RWPE2 (cell line): Measurements from ENCODE around the gene GDF15.
A peak's percentile ranks its signal among the peaks of the same experiment; 100 is the strongest.

Experiments
- ATAC-seq: fragments of 200-7000 bp; cut with Tn5 transposase; 3 replicates; pipeline ENCODE4 v1.9.1; 2021; ENCODE audit warnings: low read depth
- DNase-seq: peaks from one replicate; pipeline ENCODE4 v3.0.0-alpha.2; 2020; ENCODE audit warnings: low spot score
- H3K27ac ChIP-seq: fragments of 450-650 bp; 2 replicates; pipeline ENCODE4 v1.5.1; 2017; ENCODE audit warnings: mild to moderate bottlenecking; ENCODE audit not compliant: poor library complexity, severe bottlenecking
- H3K27me3 ChIP-seq: fragments of 250-450 bp; sonication (Bioruptor Pico); 2 replicates; pipeline ENCODE4 v1.5.1; 2021; ENCODE audit warnings: mild to moderate bottlenecking, moderate library complexity; ENCODE audit not compliant: insufficient read depth, poor library complexity, severe bottlenecking
- H3K36me3 ChIP-seq: fragments of 250-450 bp; sonication (Bioruptor Pico); 2 replicates; pipeline ENCODE4 v1.5.1; 2020; ENCODE audit warnings: low read depth, mild to moderate bottlenecking, moderate library complexity
- H3K4me1 ChIP-seq: fragments of 250-450 bp; sonication (Bioruptor Pico); 2 replicates; pipeline ENCODE4 v1.5.1; 2021; ENCODE audit warnings: mild to moderate bottlenecking, moderate library complexity; ENCODE audit not compliant: insufficient read depth, poor library complexity, severe bottlenecking
- H3K4me3 ChIP-seq: fragments of 250-450 bp; sonication (Bioruptor Pico); 2 replicates; pipeline ENCODE4 v1.5.1; 2021; ENCODE audit warnings: mild to moderate bottlenecking, moderate library complexity; ENCODE audit not compliant: severe bottlenecking
- H3K9me3 ChIP-seq: fragments of 250-450 bp; sonication (Bioruptor Pico); 2 replicates; pipeline ENCODE4 v1.5.1; 2021; ENCODE audit warnings: mild to moderate bottlenecking, moderate library complexity; ENCODE audit not compliant: severe bottlenecking
- TF ChIP-seq, protein P1 (sequence below): fragments of 450-650 bp; IDR thresholded peaks from one replicate; pipeline ENCODE4 v1.5.1; 2017; ENCODE audit warnings: mild to moderate bottlenecking, moderate library complexity; ENCODE audit not compliant: poor library complexity, severe bottlenecking

The GDF15 gene

DNA sequence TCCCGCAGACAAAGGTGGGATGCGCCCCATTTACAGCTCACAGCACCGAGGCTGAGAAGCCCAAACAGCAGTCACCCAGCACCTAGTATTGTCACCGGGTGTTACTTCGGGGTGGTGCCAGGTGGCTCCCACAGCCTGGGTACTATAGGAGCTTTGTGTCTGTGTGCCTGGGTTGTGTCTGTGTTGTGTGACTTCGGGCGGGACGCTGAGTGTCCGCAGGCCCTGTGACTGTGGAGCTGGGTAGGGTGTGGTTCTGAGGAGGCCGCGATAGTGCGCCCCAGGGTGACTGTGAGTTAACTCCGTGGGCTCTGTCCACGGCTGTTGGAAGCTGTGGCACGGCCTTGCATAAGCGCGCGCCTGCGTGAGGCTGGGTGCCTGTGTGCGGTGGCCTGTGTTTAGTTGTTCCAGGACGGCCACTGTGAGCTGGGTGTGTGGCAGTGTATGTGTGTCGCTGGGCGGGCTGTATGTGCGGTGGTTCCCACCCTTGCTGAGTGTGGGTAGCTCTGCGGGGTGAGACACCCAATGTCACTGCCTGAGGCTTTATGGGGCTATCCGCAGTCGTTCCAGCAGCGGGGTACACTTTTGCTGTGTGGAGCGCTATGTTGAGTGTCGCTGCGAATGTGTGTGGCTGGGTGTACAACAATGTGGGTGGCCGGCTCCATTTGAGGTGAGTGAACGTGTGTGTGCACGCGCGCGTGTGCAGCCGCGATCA is 32.7 kb downstream of the GDF15 start:
- Histone ChIP-seq H3K27ac (peak overlapping the region; percentile 70), H3K4me3 (peak overlapping the region; percentile 89), H3K4me1 (peaks cover 5% of the 10 kb centered on the region), H3K36me3 (no peaks in the 10 kb centered on the region), H3K9me3 (no peaks in the 10 kb centered on the region), H3K27me3 (no peaks in the 10 kb centered on the region)
- DNase-seq (peak; percentile 71), ATAC-seq (0 out of 3 replicates have a peak, but pooled peaks have one; percentile 1)
- TF ChIP-seq, protein P1, sequence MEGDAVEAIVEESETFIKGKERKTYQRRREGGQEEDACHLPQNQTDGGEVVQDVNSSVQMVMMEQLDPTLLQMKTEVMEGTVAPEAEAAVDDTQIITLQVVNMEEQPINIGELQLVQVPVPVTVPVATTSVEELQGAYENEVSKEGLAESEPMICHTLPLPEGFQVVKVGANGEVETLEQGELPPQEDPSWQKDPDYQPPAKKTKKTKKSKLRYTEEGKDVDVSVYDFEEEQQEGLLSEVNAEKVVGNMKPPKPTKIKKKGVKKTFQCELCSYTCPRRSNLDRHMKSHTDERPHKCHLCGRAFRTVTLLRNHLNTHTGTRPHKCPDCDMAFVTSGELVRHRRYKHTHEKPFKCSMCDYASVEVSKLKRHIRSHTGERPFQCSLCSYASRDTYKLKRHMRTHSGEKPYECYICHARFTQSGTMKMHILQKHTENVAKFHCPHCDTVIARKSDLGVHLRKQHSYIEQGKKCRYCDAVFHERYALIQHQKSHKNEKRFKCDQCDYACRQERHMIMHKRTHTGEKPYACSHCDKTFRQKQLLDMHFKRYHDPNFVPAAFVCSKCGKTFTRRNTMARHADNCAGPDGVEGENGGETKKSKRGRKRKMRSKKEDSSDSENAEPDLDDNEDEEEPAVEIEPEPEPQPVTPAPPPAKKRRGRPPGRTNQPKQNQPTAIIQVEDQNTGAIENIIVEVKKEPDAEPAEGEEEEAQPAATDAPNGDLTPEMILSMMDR = no peak

DNA sequence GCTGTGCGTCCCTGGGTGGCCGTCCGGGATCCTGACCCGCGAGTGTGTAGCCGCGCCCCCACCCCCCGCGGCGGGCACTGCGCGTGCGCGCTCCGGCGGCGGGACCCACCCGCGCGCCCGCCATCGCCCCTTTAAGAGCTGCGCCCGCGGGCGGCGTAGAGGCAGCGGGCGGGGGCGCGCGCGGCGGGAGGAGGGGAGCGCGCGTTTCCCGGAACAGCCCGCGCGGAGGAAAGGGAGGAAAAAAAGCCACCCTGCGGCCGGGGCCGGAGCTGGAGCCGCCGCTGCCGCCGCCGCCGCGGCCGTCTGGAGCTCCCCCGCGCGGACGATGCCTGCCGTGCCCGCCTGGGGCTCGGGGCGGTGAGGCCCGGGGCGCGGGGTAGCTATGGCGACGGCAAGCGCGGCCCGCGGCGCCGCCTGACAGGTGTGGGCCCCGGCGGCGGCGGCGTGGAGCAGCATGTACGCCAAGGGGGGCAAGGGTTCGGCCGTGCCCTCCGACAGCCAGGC is 33.3 kb downstream of the GDF15 start, which contains the start of gene SSBP4:
TSS of gene SSBP4 (plus strand) at position 204 of the 504 bp plus-strand sequence. CDS start at position 455, 251 bp downstream.
- ATAC-seq (peak; percentile 4), DNase-seq (peak; percentile 57)
- H3K27ac ChIP-seq = peak within 1 kb of the TSS; percentile 70
- peaks cover 5% of the 10 kb centered on the region for H3K4me1 ChIP-seq
- H3K36me3 ChIP-seq = no peaks in the 10 kb centered on the region
- TF ChIP-seq, protein P1 = peak; percentile 51
- H3K27me3 ChIP-seq = no peaks in the 10 kb centered on the region
- H3K9me3 ChIP-seq = no peaks in the 10 kb centered on the region
- peak within 1 kb of the TSS; percentile 89 for H3K4me3 ChIP-seq

DNA sequence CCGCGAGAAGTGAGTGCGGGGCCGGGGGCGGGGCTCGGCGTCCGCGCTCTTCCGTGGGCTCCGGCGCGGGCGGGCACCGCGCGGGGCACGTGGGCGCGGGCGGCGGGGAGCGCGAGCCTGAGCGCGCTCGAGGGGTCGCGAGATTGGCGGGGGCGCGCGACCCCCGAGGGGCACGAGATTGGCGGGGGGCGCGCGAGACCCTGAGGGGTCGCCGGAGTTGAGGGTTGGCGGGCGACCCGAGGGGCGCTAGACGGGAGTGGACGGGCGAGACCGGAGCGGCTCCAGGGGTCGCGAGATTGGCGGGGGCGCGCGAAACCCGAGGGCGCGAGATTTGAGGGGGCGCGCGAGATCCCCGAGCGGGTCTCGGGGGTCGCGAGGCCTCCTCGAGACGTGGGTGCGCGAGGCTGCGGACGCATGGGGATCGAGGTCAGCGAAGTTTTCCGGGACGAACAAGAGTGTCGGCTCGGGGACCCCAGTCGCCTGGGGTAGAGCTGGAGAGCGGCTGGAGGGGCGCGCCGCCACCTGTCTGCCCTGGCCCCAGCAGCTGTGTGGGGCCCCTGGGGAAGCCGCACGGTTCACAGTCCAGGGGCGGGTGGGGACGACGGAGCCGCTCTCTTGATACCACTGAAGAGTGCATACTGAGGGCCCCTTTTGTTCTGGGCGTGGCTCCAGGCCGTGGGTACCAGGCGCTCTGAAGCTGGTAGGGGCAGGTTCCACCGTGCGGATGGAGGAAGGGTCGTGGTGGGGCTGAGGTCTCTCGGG is 33.9 kb downstream of the GDF15 start:
- ATAC-seq (peak; percentile 4; the same call in 1 of the 3 replicates), DNase-seq (peak; percentile 64)
- Histone ChIP-seq H3K9me3 (no peaks in the 10 kb centered on the region), H3K36me3 (no peaks in the 10 kb centered on the region), H3K27me3 (no peaks in the 10 kb centered on the region), H3K4me1 (peaks cover 5% of the 10 kb centered on the region), H3K4me3 (peak overlapping the region; percentile 89), H3K27ac (peak overlapping the region; percentile 70)
- TF ChIP-seq, protein P1 = peak; percentile 32

DNA sequence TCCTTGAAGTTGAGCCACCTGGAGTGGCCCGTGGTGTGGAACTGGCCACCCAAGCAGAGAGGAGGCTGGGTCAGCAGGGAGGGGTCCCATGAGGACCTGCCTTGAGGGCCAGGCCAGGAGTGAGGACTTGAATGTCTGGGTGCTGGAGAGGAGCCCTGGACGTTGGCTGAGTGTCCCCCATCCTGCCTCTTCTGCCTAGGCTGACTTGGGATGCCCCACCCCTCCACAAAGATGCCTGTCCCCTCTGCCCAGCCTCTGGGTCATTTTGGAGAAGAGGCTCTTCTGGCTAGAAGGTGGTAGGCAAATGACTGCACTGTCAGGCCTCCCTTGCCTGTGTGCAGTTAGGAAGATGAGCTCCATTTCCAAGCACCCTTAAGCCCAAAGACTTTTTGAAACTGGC is 35.0 kb downstream of the GDF15 start:
- Histone ChIP-seq H3K27ac (no peak overlapping the region), H3K27me3 (no peaks in the 10 kb centered on the region), H3K4me3 (no peak overlapping the region), H3K9me3 (no peaks in the 10 kb centered on the region), H3K36me3 (no peaks in the 10 kb centered on the region), H3K4me1 (peaks cover 8% of the 10 kb centered on the region)
- ATAC-seq = no peak
- TF ChIP-seq, protein P1 = no peak
- no peak for DNase-seq
